Hindlimb muscle (tissue), 1 donor: Measurements from ENCODE around the gene BMPER. TPM values are rescaled to one million over a fixed set of nuclear protein-coding genes. Genes with fewer than 3 reads are reported as not detected.

Experiments used
- DNase-seq: peaks from one replicate; pipeline ENCODE4 v3.0.0-alpha.2; 2013
- polyA plus RNA-seq: library from polyadenylated mRNA; unstranded; fragments of 120-200 nt; gene quantifications from one replicate; pipeline ENCODE4 v1.2.1, GENCODE V29; 2013; ENCODE audit not compliant: insufficient read length

BMPER gene
- polyA plus RNA-seq, 1 donor, result 5.8 TPM

- DNase-seq, result no peak
Measured at GRCh38 chr7:33923440-33924229, 18.3 kb downstream of the BMPER start.

- DNase-seq, result no peak
Measured at GRCh38 chr7:33926535-33926934, 21.2 kb downstream of the BMPER start.

GRCh38 chr7:33928986-33929385 is 23.6 kb downstream of the BMPER start:
- no peak for DNase-seq

GRCh38 chr7:33932221-33932620 is 26.9 kb downstream of the BMPER start:
- DNase-seq, result no peak

GRCh38 chr7:33932832-33933468 is 27.6 kb downstream of the BMPER start:
- peak; percentile 86 for DNase-seq

- DNase-seq, result no peak
Measured at GRCh38 chr7:33933611-33934281, 28.4 kb downstream of the BMPER start.

- no peak for DNase-seq
Measured at GRCh38 chr7:33934391-33934790, 29.1 kb downstream of the BMPER start.

- no peak for DNase-seq
Measured at GRCh38 chr7:33936503-33936902, 31.2 kb downstream of the BMPER start.

GRCh38 chr7:33937871-33938270 is 32.5 kb downstream of the BMPER start:
- DNase-seq, result no peak

- DNase-seq, result no peak
Measured at GRCh38 chr7:33939121-33939520, 33.8 kb downstream of the BMPER start.

- no peak for DNase-seq
Measured at GRCh38 chr7:33940503-33940902, 35.2 kb downstream of the BMPER start.

GRCh38 chr7:33941418-33941817 is 36.1 kb downstream of the BMPER start:
- DNase-seq, result no peak

- no peak for DNase-seq
Measured at GRCh38 chr7:33946094-33946699, 40.9 kb downstream of the BMPER start.

GRCh38 chr7:33950047-33950714 is 44.8 kb downstream of the BMPER start:
- no peak for DNase-seq

GRCh38 chr7:33952824-33953223 is 47.5 kb downstream of the BMPER start:
- no peak for DNase-seq

- no peak for DNase-seq
Measured at GRCh38 chr7:33958104-33958503, 52.8 kb downstream of the BMPER start.

GRCh38 chr7:33959676-33960075 is 54.3 kb downstream of the BMPER start:
- DNase-seq, result no peak

- DNase-seq, result no peak
Measured at GRCh38 chr7:33961948-33962347, 56.6 kb downstream of the BMPER start.

- no peak for DNase-seq
Measured at GRCh38 chr7:33964417-33965182, 59.3 kb downstream of the BMPER start.

GRCh38 chr7:33965183-33965744 is 59.9 kb downstream of the BMPER start:
- no peak for DNase-seq

- no peak for DNase-seq
Measured at GRCh38 chr7:33968591-33968990, 63.3 kb downstream of the BMPER start.

GRCh38 chr7:33970536-33970935 is 65.2 kb downstream of the BMPER start:
- peak; percentile 61 for DNase-seq
